ENCODE measurements around the gene SDK2. TPM values are rescaled to one million over a fixed set of nuclear protein-coding genes. Genes with fewer than 3 reads are reported as not detected.

The SDK2 gene
- total and polyA plus RNA-seq, 9 of the 15 experiments (the other 6 are each of a cell fraction or from before 2014, with no cell fraction given): 0.04 TPM; not detected in 8

DNA sequence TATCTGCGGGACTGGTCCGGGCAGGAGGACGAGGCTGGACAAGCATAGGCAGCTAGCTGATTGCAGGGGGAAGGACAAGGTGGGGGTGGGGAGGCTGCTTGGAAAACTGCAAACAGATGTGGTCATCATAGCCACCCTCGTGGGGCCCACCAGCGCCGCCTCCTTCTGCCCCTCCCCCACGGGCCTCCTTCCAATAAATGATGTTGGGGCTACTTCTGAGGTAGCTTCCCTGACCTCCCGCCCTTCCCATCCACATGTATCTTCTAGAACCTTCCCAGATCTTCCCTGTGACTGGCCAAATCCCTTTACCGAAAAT is 320.1 kb downstream of the SDK2 start (continued):
- TF ChIP-seq, protein P1, sequence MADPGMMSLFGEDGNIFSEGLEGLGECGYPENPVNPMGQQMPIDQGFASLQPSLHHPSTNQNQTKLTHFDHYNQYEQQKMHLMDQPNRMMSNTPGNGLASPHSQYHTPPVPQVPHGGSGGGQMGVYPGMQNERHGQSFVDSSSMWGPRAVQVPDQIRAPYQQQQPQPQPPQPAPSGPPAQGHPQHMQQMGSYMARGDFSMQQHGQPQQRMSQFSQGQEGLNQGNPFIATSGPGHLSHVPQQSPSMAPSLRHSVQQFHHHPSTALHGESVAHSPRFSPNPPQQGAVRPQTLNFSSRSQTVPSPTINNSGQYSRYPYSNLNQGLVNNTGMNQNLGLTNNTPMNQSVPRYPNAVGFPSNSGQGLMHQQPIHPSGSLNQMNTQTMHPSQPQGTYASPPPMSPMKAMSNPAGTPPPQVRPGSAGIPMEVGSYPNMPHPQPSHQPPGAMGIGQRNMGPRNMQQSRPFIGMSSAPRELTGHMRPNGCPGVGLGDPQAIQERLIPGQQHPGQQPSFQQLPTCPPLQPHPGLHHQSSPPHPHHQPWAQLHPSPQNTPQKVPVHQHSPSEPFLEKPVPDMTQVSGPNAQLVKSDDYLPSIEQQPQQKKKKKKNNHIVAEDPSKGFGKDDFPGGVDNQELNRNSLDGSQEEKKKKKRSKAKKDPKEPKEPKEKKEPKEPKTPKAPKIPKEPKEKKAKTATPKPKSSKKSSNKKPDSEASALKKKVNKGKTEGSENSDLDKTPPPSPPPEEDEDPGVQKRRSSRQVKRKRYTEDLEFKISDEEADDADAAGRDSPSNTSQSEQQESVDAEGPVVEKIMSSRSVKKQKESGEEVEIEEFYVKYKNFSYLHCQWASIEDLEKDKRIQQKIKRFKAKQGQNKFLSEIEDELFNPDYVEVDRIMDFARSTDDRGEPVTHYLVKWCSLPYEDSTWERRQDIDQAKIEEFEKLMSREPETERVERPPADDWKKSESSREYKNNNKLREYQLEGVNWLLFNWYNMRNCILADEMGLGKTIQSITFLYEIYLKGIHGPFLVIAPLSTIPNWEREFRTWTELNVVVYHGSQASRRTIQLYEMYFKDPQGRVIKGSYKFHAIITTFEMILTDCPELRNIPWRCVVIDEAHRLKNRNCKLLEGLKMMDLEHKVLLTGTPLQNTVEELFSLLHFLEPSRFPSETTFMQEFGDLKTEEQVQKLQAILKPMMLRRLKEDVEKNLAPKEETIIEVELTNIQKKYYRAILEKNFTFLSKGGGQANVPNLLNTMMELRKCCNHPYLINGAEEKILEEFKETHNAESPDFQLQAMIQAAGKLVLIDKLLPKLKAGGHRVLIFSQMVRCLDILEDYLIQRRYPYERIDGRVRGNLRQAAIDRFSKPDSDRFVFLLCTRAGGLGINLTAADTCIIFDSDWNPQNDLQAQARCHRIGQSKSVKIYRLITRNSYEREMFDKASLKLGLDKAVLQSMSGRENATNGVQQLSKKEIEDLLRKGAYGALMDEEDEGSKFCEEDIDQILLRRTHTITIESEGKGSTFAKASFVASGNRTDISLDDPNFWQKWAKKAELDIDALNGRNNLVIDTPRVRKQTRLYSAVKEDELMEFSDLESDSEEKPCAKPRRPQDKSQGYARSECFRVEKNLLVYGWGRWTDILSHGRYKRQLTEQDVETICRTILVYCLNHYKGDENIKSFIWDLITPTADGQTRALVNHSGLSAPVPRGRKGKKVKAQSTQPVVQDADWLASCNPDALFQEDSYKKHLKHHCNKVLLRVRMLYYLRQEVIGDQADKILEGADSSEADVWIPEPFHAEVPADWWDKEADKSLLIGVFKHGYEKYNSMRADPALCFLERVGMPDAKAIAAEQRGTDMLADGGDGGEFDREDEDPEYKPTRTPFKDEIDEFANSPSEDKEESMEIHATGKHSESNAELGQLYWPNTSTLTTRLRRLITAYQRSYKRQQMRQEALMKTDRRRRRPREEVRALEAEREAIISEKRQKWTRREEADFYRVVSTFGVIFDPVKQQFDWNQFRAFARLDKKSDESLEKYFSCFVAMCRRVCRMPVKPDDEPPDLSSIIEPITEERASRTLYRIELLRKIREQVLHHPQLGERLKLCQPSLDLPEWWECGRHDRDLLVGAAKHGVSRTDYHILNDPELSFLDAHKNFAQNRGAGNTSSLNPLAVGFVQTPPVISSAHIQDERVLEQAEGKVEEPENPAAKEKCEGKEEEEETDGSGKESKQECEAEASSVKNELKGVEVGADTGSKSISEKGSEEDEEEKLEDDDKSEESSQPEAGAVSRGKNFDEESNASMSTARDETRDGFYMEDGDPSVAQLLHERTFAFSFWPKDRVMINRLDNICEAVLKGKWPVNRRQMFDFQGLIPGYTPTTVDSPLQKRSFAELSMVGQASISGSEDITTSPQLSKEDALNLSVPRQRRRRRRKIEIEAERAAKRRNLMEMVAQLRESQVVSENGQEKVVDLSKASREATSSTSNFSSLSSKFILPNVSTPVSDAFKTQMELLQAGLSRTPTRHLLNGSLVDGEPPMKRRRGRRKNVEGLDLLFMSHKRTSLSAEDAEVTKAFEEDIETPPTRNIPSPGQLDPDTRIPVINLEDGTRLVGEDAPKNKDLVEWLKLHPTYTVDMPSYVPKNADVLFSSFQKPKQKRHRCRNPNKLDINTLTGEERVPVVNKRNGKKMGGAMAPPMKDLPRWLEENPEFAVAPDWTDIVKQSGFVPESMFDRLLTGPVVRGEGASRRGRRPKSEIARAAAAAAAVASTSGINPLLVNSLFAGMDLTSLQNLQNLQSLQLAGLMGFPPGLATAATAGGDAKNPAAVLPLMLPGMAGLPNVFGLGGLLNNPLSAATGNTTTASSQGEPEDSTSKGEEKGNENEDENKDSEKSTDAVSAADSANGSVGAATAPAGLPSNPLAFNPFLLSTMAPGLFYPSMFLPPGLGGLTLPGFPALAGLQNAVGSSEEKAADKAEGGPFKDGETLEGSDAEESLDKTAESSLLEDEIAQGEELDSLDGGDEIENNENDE (IDR thresholded peaks at IDR 0.05; ENCODE audit: low read depth, low read length): no peak
- TF ChIP-seq CREBBP (IDR thresholded peaks at IDR 0.05; ENCODE audit: low read depth, low read length) (no peak), HOXB6 (CRISPR knock-in tag; IDR thresholded peaks at IDR 0.05; ENCODE audit: borderline replicate concordance) (no peak), PCBP2 (IDR thresholded peaks at IDR 0.05; ENCODE audit: low read depth, low read length, poor library complexity, severe bottlenecking) (no peak), KDM2B (CRISPR knock-in tag; IDR thresholded peaks at IDR 0.05) (no peak), ZNF561 (CRISPR knock-in tag; conservative IDR thresholded peaks at IDR 0.05) (no peak), PRMT5 (CRISPR knock-in tag; IDR thresholded peaks at IDR 0.05) (no peak), MTF1 (CRISPR knock-in tag; IDR thresholded peaks at IDR 0.05; ENCODE audit: borderline replicate concordance) (no peak), XRCC4 (IDR thresholded peaks at IDR 0.05; ENCODE audit: extremely low read depth, insufficient read depth, insufficient read length) (no peak), TARDBP (IDR thresholded peaks at IDR 0.05) (no peak)

Data from K562 (cell line).